8988T (cell line): ENCODE data around the gene CCR1.

ENCODE experiments used
- DNase-seq: peaks from one replicate; pipeline ENCODE4 v3.0.0; 2011

CCR1 gene

DNA sequence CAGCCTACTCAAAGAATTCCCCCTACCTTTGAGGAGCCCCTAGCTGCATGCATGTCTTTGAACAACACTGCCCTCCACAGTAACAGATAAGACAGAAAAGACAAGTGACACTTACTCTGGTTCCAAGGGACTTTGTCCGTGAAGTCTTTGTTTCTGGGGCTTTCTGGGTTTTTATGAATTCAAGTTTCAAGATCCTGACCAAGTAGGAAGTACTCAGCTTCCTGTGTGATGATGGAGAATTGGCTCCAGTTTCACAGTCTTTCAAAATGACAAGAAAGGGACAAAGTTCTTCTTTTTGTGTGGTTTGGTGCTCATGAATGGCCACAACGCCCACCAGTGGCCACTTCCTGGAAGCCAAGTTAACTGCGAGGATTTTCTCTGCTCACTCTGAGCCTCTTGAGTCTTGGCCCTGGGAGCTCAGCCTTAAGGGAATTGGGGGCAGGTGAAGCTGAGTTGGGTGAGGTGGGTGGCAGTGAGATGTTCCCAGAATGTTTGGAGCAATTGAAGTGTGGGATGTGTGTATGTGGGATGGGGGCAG lies at the start of gene CCR1:
CCR1 (minus strand) TSS at position 147 of the 538 bp plus-strand sequence. CDS start 4,000 bp downstream, outside the sequence.
- DNase-seq: peak; percentile 32

DNA sequence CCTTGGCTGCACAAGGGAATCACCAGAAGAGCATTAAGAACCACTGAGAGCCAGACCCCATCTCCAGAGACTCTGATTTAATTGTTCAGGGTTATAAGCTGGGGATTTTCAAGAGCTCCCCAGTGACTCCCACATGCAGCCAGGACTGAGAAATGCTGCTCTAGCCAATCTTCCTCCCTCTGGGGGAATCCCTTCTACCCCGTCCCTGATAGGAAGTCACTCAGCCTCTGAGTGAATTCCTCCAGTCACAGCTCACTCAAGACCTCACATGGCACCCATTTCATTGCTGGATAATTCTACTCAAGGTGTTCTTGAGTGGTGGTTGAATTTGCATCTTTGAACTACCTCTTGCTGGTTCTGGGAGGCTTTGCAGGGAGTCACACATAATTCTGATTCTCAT lies 44.9 kb upstream of the CCR1 start:
- DNase-seq: no peak

DNA sequence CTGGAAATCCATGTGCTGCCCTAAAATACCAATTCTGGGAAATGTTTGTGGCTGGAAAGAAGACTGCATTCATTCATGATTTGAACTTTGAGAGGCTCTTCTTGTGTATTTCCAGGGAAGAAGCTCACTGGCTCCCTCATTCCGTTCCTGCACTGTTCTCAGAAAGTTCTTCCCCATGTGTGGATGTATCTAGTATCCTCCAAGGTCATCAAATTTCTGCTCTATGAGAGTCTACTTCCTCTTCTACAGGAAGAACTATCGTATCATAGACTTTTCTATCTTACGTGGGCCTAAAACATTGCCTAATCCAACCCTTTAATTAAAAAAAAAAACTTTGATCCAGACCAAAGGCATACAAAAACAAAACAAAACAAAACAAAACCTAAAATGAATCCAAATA lies 37.0 kb upstream of the CCR1 start:
- no peak for DNase-seq

DNA sequence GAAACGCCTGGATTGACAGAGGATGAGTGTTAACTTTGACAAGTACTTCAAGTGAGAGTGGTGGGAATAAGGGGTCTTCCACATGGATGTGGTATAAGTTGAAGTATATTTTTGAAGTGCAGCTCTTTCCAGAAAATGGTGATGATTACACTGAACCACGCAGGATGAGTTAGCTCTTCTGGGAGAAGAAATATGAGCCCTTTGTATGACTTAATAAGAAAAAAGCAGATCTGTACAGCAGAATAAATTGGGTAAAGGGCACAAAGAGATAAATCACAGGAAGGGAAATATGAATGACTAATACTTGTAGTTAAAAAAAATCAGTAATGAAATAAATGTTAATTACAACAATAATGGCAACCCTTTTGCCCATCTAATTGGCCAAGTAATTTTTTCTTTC lies 35.4 kb upstream of the CCR1 start:
- no peak for DNase-seq

DNA sequence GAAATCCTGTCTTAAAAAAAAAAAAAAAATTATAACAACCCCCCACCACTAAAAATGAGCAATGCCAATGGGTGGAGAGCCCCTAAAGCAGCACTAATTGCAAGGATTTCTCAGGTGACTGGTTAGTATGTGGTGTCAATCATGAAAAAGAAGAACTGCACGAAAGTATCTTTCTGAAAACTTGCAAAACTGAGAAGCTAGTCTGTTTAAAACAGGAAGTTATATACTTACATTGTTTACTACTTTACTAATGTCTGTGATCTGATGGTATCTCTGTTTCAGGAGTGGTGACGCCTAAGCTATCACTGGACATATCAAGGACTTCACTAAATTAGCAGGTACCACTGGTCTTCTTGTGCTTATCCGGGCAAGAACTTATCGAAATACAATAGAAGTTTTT lies 34.0 kb upstream of the CCR1 start, which contains the start of gene CCR3:
CCR3 (plus strand) TSS at position 341 of the 400 bp plus-strand sequence. CDS start 22,699 bp downstream, outside the sequence.
- DNase-seq: no peak

DNA sequence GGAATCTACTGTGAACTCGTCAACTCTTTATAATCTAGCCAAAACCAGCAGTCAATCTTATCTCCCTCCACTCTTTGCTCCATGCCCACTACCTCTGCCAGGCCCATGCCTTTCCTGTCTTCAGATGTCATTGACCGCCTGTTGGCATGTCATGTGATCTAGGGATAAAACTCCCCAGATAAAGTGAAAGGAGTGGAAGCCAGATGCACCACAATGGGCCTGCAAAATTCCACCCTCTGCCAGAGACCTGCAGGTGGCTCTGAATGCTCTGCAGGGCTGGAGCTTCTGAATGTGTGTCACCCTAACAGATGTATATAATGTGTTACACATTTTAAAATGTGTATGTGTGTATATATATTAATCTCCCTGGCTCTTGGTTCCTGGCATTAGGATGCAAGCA lies 31.8 kb upstream of the CCR1 start:
- no peak for DNase-seq

DNA sequence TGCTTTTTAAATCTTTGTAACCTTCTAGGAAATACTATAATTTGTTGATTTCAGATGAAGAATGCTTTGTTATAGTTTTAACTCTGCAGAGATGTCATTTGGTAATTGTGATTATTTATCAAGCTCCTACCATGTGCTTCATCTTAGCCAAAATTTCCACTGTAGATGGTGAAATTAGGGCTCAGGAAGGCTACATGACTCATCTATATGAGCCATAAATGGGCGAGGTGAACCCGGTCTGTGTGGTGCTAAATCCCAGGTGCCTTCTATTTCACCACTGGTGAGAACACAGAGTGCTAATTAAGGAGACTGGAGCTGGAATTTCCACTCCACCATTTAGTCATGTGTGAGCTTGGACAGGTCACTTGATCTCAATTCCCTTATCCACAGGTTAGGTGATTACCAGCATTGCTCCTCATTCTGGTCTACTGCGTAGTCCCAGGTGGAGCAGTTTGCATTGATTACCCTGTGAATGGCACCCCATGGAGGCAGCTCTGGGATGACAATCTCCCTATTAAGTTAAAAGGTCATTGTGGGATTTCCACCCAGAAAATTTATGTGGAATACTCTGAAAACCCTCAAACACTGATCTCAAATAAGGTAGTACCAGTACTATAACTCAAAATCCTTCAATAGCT lies 31.3 kb upstream of the CCR1 start:
- DNase-seq: no peak

DNA sequence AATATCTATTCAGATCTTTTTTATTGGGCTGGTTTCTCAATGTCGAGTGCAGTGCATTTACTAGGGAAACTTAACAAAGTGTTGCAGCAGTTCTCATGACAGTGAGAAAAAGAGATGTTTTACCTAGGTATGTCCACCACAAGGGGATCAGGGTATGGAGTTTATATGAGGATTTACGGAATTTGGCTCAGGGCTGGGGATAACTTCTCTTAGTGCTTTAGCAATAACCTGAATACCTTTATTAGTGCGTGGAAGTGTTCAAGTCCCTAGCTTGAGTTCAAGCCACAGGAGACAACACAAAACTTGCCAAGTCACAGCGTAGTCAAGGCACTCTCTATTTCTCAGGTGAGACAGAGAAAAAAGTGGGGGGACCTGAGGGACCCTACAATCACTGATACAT lies 30.3 kb upstream of the CCR1 start:
- DNase-seq: no peak

DNA sequence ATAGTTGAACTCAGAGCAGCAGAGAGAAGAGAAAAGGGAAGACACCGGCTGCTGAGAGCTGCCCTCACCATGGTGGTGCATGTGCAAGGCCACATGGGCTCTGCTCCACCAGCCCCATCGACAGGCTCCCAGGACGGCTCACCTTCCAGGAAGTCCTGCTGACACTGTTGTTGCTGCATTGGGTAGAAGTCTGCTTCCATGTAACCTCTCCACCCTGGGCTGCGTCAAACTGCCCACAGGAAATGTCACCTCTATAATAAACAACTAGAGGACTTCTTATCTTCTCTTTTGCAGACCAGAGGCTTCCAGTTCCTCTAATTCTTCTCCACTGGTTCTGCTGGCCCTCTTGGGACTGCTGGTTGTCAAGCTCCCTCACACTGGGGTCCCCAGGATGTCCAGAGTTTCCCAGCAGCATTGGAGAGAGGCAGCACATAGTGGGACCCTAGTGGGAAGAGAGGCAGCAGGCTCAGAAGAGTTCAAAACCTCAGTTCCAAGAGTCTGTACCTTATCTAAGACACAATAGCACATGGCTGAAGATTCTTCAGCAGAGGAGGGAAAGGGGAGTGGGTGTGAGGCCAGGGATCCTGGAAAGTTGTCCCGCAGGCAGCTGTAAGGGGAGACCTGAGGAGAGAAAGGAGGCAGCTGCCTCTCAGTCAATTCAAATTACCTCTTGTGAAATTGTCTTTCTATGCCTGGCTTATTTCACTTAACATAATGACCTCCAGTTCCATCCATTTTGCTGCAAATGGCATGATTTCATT lies 28.4 kb upstream of the CCR1 start:
- no peak for DNase-seq

DNA sequence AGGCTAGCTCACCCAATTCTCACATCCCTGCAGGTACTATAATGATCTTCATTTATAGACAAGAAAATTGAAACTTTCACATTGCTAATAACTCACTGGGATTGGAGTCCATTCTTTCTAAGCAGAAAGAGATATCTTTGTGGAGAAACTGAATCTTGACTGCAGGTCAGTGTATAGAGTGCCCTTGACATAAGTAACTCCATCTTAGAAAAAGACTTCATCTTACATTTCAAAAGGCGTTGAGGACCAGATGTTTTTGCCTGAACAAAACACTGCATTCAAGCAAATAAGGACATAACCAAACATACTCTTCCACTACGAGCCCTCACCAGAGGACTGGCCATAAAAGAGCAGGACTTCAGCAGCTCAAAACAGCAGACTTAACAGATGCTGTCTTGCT lies 27.3 kb upstream of the CCR1 start:
- no peak for DNase-seq

DNA sequence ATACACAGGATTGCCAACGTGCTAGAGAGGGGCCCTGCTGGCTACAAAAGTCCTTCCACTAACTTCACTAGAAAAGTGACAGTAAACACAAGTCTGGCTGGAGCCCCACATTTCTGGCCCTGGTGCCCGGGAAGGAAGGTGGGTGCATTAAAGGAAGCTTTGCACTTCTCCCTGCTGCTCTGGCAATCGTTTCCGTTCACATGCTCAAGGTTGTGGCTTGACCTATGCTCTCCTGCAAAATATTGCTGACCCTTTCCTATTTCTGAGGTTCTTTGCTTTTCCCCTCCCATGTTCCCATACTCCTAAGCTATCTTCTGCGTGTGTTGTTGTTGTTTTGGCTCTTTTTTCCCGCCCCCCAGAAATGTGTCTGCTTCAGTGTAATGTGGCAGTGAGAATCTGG lies 25.1 kb upstream of the CCR1 start:
- no peak for DNase-seq

DNA sequence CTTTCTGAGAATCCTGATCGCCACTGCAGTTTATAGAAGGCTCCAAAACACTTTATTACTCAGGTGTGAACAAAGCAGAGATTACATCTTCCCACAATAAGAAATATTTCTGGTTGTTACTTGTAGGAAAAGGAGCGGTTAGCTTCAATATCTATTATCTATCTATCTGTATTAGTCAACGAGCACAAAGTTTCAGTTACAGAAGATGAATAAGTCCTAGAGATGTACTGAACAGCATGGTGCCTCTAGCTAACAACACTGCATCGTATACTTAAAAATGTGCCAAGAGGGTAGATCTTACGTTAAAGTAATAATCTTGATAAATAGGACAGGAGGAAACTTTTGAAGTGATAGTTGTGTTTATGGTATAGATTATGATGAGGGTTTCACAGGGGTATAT lies 23.2 kb upstream of the CCR1 start:
- no peak for DNase-seq

DNA sequence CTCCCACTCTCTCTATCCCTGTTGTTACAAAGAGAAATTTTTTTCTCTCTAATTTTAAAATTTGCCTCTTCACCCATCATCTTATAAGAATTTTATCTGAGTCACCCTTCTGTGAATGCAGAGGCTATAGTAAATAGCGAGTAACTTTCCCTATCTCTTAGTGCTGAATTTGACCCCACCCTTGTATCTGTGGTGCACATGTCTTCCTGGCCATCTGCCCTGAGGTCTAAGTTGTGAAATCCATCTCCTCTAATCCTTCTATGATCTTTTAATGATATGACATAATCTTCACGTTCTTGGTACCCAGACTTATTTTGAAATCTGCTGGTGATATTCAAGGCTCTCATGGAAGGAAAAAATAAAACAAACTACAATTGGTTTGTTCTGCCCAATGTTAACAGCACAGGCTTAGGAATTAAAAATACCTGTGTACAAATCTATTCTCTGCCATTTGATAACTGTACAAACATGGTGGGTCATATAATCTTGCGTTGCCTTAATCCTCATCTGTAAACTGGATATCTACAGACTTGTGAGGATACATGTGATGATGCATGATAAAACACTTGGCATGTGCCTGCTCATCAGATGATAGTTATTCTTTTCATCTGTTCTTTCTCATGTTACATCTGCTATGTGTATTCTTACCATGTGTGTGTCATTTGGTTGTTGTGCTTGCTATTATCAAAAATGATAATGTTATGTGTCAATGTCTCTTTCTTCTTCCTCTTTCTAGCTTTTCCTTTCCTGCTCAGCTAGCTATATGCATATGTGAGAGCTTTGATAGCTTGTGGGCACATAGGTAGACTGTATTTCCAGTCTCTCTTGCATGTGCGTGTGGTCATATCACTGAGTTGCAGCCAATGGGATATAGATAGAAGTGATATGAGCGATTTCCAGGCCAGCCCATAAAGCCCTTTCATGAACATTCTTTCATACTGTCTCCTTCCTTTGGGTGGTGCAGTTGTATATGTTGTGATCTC lies 20.4 kb upstream of the CCR1 start:
- DNase-seq: no peak

DNA sequence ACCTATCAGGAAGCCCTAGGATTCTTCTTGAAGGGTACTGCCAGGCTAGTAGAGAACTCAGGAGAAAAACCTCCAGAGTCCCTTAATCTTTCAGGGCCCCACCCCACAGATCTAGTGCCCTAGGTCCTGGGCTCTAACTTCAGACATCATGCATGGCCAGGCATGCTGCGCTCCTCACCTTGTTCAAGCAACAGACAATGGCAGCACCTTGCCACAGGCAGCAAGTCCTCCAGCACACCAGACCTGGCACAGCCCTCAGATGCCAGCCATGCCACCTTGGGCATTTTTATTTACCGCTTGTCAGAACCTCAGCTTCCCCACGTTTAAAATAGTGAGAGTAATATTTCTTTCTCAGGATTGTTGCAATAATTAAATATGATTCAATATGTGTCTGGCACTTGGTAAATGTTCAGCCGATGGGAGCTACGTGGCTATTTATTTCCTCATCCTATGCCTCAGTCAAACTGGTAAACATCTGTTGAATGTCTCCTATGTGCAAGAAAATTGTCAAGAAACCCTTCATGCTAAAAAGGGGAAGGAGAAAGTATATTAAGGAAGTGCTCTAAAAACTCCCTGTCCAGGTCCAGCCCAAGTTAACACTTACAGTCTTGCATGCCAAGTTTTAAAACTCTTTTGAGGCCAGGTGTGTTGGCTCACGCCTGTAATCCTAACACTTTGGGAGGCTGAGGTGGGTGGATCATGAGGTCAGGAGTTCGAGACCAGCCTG lies 14.5 kb upstream of the CCR1 start:
- no peak for DNase-seq

DNA sequence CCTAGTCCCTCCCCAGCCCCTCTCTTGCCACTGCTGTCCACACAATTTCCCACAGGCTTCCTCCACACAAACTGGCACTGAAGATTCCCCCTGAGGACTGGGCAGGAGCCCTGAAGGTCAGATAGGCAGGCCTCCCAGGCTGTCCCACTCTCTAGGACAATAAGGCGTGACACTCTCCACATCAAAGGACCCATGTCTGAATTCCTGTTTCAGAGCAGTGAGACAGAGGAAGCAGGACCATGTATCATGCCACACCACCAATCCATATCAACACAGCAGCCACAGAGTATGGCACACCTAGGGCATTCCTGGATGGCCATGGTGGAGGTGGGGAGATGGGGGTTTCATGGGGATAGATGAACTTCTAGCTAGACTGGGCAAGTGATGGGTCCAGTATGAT lies 13.8 kb upstream of the CCR1 start:
- no peak for DNase-seq

DNA sequence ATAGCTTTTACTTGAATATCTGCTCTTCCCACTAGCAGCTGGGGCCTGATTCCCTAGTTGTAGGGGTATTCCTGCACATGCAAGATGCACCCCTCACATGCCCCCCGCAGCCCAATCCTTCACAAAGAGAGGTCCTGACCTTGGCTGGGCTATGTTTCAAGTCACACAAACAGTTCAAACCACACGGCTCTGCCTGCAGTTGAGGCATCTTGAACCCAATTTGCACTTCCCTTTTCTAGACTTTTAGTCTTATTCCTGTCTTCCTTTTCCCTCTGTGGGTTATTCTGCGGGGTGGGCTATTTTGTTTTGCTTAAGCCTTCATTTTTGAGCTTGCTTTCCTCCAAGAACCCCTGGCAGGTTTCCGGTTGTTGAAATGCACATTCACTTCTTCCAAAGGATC lies 13.3 kb upstream of the CCR1 start:
- DNase-seq: no peak

DNA sequence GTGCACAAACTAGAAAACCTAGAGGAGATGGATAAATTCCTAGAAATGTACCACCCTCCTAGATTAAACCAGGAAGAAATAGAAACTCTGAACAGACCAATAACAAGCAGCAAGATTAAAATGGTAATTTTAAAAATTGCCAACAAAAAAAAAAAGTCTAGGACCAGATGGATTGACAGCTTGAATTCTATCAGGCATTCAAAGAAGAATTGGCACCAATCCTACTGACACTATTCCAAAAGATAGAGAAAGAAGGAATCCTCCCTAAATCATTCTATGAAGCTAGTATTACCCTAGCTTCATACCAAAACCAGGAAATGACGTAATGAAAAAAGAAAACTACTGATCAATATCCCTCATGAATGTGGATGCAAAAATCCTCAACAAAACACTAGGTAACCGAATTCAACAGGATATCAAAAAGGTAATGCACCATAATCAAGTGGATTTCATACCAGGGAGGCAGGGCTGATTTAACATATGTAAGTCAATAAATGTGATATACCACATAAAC lies 10.1 kb upstream of the CCR1 start:
- no peak for DNase-seq

DNA sequence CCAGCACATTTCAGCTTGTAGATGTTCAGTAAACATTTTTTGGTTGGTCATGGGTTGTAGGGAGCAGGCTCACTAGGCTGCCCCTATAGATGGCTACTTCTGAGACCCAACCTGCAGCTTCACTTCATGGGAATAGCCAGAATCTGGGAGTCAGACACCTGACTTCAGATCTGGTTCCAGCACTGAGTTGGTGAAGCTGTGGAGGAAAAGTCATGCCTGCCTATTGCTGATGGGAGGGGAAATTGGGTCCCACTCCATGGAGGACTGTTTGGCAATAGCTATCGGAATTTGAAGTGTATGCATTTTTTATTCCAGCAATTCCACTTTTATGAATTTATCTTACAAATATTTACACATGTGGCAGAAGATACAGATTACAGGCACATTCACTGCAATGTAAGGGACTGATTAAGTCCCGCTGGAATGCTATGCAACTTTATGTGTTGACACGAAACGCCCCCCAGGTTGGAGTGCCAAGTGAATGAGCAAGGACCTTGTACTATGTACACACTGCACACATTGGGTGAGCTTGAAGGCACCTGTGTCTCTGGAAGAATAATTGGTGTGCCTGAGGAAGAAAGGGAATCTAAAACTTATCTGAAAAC lies 7.8 kb upstream of the CCR1 start:
- no peak for DNase-seq

DNA sequence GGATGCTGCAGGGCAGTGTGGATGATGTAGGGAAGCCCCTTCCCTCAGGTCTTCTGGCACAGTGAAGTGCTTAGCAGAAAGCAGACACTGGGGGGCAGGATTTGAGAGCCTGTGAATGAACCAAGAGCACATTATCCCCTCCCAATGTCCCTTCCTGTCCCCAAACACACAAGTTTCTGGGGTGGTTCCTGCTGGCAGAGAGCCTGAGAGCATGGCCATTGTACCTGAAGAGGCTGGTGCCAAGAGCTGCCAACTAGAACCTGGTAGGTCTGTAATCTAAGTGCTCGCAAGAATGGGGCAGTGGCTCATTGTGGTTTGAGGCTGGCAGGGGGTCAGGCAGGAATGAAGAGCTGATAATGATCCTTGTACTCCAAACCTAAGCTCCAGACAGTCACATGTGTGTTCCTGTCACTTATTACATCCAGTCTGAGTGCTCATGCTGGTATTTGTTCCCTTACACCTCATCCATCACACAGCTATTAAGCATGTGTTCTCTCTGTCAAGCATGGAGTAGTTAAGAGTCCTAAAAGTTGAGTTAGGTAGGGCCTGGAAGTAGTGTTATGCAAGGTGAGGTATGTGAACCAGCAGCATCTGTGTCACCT lies 6.7 kb upstream of the CCR1 start:
- no peak for DNase-seq

DNA sequence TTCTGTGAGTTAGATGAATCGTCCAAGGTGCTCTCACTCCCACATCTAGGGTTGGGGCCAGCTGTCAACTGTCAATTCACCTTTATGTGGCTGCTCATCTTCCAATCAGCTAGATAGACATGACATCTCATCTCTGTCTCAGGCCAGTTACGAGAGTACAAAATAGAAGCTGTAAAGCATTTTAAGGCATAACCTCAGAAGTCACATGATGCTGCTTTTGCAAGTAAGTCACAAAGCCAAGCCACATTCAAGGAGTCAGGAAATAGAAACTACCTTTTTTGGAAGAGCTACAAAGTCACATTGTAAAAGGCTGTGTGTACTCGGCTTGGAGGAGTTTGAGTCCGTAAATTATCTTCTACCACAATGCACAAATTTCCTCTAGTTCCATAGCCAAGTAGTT lies 5.1 kb upstream of the CCR1 start:
- DNase-seq: no peak

DNA sequence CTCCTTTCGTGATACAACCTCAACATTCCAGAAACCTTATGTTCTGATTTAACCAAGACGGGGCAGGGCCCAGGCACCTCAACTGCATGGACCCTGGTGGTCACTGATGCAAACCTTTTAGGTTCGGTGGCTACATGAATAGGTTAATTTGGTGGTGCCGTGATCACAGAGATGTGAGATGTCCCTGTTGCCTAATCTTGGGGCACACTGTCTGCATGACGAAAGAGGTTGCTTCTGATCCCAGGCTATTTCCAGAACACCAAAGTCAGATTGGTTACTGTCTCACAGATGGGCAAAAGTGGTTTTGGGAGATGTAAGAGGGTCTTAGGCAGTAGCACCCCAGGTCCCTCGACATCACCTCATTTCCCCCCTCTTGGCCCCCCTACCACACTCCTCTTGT lies 4.0 kb upstream of the CCR1 start:
- DNase-seq: no peak
